Retinal pigment epithelial cell (primary cell): ENCODE data around the gene LDLRAD2.

Experiments
- DNase-seq: peaks from one replicate; pipeline ENCODE4 v3.0.0-alpha.2; 2010; ENCODE audit warnings: low read depth
- H3K4me3 ChIP-seq: 2 replicates; pipeline ENCODE4 v1.5.1; 2011; ENCODE audit warnings: mild to moderate bottlenecking, low read length, control low read depth, moderate library complexity
- CTCF ChIP-seq: conservative IDR thresholded peaks from 2 replicates; pipeline ENCODE4 v1.5.1; 2011; ENCODE audit warnings: low read depth, low read length, control low read depth, inconsistent platforms

Gene LDLRAD2

GRCh38 chr1:21814981-21815582, 3.0 kb downstream of the LDLRAD2 start:
- no peak for DNase-seq
- TF ChIP-seq CTCF: no peak
- H3K4me3 ChIP-seq: no peak overlapping the region

- no peak for DNase-seq
Measured at GRCh38 chr1:21815724-21816321, 3.8 kb downstream of the LDLRAD2 start.

GRCh38 chr1:21816602-21817302, 4.7 kb downstream of the LDLRAD2 start:
- no peak overlapping the region for H3K4me3 ChIP-seq
- TF ChIP-seq CTCF: no peak
- DNase-seq: peak; percentile 12

More at GRCh38 chr1:21815724-21816321, 3.8 kb downstream of the LDLRAD2 start:
- no peak overlapping the region for H3K4me3 ChIP-seq
- no peak for TF ChIP-seq CTCF

- no peak overlapping the region for H3K4me3 ChIP-seq
- DNase-seq: no peak
- no peak for TF ChIP-seq CTCF
Measured at GRCh38 chr1:21818656-21819055, 6.6 kb downstream of the LDLRAD2 start.

- no peak for DNase-seq
- no peak overlapping the region for H3K4me3 ChIP-seq
- no peak for TF ChIP-seq CTCF
Measured at GRCh38 chr1:21820597-21821232, 8.7 kb downstream of the LDLRAD2 start.

GRCh38 chr1:21821385-21822019, 9.4 kb downstream of the LDLRAD2 start:
- TF ChIP-seq CTCF: no peak
- H3K4me3 ChIP-seq: no peak overlapping the region
- no peak for DNase-seq
